Stimulated activated CD8-positive, alpha-beta memory T cell treated with anti-CD3 and anti-CD28 coated beads, Interleukin-12 subunit alpha, Interleukin-12 subunit beta, amount 100 ng/mL, for 24 hours (primary cell): ENCODE data around the gene NAA15.
"Not testable (repeated sequence)": the region's sequence is repeated elsewhere in the genome, so short reads cannot be mapped to it uniquely, and the experiment has no call there.

ENCODE experiments used
- DNase-seq: peaks from one replicate; pipeline ENCODE4 v3.0.0-alpha.2; 2020; ENCODE audit errors: extremely low read depth

The NAA15 gene

GRCh38 chr4:139297001-139297410, 4.3 kb upstream of the NAA15 start:
- DNase-seq, result no peak

- no peak for DNase-seq
These were observed 1.8 kb upstream of the NAA15 start for GRCh38 chr4:139299536-139299935.

- DNase-seq, result no peak
These were observed 733 bp upstream of the NAA15 start for GRCh38 chr4:139300431-139301112.

- DNase-seq, result peak; percentile 33
These were observed 711 bp downstream of the NAA15 start, which contains the start of gene NDUFC1 for GRCh38 chr4:139301821-139302611. TSS of gene NDUFC1 (minus strand) at chr4:139302477. CDS start at chr4:139295798, 6,679 bp downstream.

GRCh38 chr4:139304920-139305319, 3.6 kb downstream of the NAA15 start:
- no peak for DNase-seq

GRCh38 chr4:139311909-139312308, 10.6 kb downstream of the NAA15 start:
- no peak for DNase-seq

- no peak for DNase-seq
These were observed 11.4 kb downstream of the NAA15 start for GRCh38 chr4:139312552-139313332.

GRCh38 chr4:139313414-139313813, 12.1 kb downstream of the NAA15 start:
- not testable (repeated sequence) for DNase-seq

- no peak for DNase-seq
These were observed 12.9 kb downstream of the NAA15 start for GRCh38 chr4:139314047-139314800.

GRCh38 chr4:139315221-139315675, 13.9 kb downstream of the NAA15 start:
- no peak for DNase-seq

- DNase-seq, result no peak
These were observed 15.4 kb downstream of the NAA15 start for GRCh38 chr4:139316733-139317132.

- no peak for DNase-seq
These were observed 16.3 kb downstream of the NAA15 start for GRCh38 chr4:139317635-139318034.

- no peak for DNase-seq
These were observed 18.3 kb downstream of the NAA15 start for GRCh38 chr4:139319571-139319970.

GRCh38 chr4:139322070-139322469, 20.8 kb downstream of the NAA15 start:
- not testable (repeated sequence) for DNase-seq

- not testable (repeated sequence) for DNase-seq
These were observed 21.2 kb downstream of the NAA15 start for GRCh38 chr4:139322541-139322940.

- DNase-seq, result no peak
These were observed 23.3 kb downstream of the NAA15 start for GRCh38 chr4:139324620-139325019.

- DNase-seq, result no peak
These were observed 28.4 kb downstream of the NAA15 start for GRCh38 chr4:139329665-139330200.

GRCh38 chr4:139330283-139330682, 29.0 kb downstream of the NAA15 start:
- no peak for DNase-seq

- DNase-seq, result no peak
These were observed 29.9 kb downstream of the NAA15 start for GRCh38 chr4:139331185-139331584.

GRCh38 chr4:139333046-139333445, 31.7 kb downstream of the NAA15 start:
- DNase-seq, result no peak

GRCh38 chr4:139337612-139338011, 36.3 kb downstream of the NAA15 start:
- DNase-seq, result no peak
